ENCODE measurements around the gene KIAA1755. TPM values are rescaled to one million over a fixed set of nuclear protein-coding genes. Genes with fewer than 3 reads are reported as not detected.
"Not testable (repeated sequence)": the region's sequence is repeated elsewhere in the genome, so short reads cannot be mapped to it uniquely, and the experiment has no call there.

Gene KIAA1755
- polyA plus RNA-seq, 6 donors from 2014 or later = not detected

DNA sequence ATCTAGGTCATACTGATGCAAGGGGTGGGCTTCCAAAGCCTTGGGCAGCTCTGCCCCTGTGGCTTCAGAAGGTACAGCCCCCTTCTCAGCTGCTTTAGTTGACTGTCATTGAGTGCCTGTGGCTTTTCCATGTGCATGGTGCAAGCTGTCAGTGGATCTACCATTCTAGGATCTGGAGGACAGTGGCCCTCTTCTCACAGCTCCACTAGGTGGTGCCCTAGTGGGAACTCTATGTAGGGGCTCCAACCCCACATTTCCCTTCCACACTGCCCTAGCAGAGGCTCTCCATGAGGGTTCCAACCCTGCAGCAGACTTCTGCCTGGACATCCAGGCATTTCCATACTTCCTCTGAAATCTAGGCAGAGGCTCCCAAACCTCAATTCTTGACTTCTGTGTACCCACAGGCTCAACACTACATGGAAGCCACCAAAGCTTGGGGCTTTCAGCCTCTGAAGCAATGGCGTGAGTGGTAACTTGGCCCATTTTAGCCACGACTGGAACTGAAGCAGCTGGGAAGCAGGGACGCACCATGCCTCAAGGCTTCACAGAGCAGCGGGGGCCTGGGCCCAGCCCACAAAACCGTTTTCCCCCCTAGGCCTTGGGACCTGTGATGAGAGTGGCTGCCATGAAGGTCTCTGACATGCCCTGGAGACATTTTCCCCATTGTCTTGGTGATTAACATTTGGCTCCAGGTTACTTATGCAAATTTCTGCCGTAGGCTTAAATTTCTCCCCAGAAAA is 20.8 kb upstream of the KIAA1755 start:
- H3K27ac Mint-ChIP-seq, H3K9me3 Mint-ChIP-seq: not testable (repeated sequence)

GRCh38 chr20:38278763-38279162 is 18.2 kb upstream of the KIAA1755 start:
- Mint-ChIP-seq H3K4me1 (no peaks in the 10 kb centered on the region), H3K9me3 (no peaks in the 10 kb centered on the region), H3K36me3 (no peaks in the 10 kb centered on the region), H3K27ac (peak overlapping the region in 1 of 6 donors; percentile 59), H3K27me3 (peaks cover 8 to 21% (median 19%) of the 10 kb centered on the region in 3 donors), H3K4me3 (no peak overlapping the region)
- DNase-seq = no peak
- no peak for ATAC-seq (ENCODE audit: low read depth in 2 of 2)

More for the DNA sequence above, 20.8 kb upstream of the KIAA1755 start:
- peaks cover 14 to 24% (median 19%) of the 10 kb centered on the region in 3 donors for H3K27me3 Mint-ChIP-seq
- not testable (repeated sequence) for DNase-seq; H3K36me3 Mint-ChIP-seq; ATAC-seq (ENCODE audit: low read depth in 2 of 2); H3K4me3 Mint-ChIP-seq; H3K4me1 Mint-ChIP-seq

DNA sequence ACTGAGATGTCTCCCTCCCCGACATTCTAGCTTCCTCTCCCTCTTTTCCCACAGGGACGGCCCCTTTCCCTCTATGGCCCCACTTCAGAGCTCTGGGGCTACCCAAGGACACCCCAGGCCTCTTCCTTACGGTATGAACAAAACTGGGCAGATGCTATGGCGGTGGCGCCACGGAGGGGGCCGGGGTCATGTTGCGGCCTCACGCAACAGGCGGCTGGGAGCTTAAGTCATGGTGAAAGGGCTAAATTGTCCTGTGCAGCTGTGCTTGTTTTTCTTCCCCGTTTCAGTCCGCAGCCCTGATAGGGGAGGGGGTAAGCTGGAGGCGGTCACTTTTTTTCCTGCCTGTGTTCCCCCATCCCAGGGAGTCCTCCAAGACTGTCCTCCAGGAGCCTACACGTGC is 17.6 kb upstream of the KIAA1755 start:
- H3K9me3 Mint-ChIP-seq = no peaks in the 10 kb centered on the region
- H3K27ac Mint-ChIP-seq = peak overlapping the region in 2 of 6 donors; percentile 16 to 91
- ATAC-seq (ENCODE audit: low read depth in 2 of 2) (no peak), DNase-seq (no peak)
- H3K36me3 Mint-ChIP-seq = no peaks in the 10 kb centered on the region
- H3K27me3 Mint-ChIP-seq = peaks cover 2 to 16% (median 12%) of the 10 kb centered on the region in 3 donors
- H3K4me3 Mint-ChIP-seq = no peak overlapping the region
- no peaks in the 10 kb centered on the region for H3K4me1 Mint-ChIP-seq

- peaks cover 0 to 19% (median 10%) of the 10 kb centered on the region in 3 donors for H3K27me3 Mint-ChIP-seq
- H3K4me3 Mint-ChIP-seq = no peak overlapping the region
- H3K4me1 Mint-ChIP-seq = no peaks in the 10 kb centered on the region
- DNase-seq (no peak), ATAC-seq (ENCODE audit: low read depth in 2 of 2) (no peak)
- no peaks in the 10 kb centered on the region for H3K36me3 Mint-ChIP-seq
- peak overlapping the region in 2 of 6 donors; percentile 16 to 91 for H3K27ac Mint-ChIP-seq
- no peaks in the 10 kb centered on the region for H3K9me3 Mint-ChIP-seq
These were observed 17.2 kb upstream of the KIAA1755 start for GRCh38 chr20:38277691-38278090.

- ATAC-seq (ENCODE audit: low read depth in 2 of 2) = no peak
- no peak overlapping the region for H3K27ac Mint-ChIP-seq
- H3K27me3 Mint-ChIP-seq = peaks cover 0 to 21% (median 10%) of the 10 kb centered on the region in 3 donors
These were observed 16.8 kb upstream of the KIAA1755 start for GRCh38 chr20:38277285-38277684.

DNA sequence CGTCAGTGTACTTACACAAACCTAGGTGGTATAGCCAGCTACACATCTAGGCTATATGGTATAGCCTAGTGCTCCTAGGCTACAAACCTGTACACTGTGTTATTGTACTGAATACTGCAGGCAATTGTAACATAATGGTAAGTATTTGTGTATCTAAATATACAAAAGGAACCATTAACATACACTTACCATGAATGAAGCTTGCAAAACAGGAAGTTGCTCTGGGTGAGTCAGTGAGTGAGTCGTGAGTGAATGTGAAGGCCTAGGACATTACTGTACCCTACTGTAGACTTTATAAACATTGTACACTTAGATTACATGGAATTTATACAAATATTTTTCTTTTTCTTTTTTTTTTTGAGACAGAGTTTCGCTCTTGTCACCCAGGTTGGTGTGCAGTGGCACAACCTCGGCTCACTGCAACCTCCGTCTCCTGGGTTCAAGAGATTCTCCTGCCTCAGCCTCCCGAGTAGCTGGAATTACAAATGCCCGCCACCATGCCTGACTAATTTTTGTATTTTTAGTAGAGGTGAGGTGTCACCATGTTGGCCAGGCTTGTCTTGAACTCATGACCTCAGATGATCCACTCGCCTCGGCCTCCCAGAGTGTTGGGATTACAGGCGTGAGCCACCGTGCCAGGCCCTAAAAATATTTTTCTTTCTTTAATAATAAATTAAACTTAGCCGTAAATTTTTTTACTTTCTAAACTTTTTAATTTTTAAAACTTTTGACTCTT is 15.4 kb upstream of the KIAA1755 start:
- H3K4me3 Mint-ChIP-seq = no peak overlapping the region
- DNase-seq (no peak), ATAC-seq (ENCODE audit: low read depth in 2 of 2) (no peak)
- H3K27ac Mint-ChIP-seq = peak overlapping the region in 1 of 6 donors; percentile 11
- peaks cover 9 to 18% (median 18%) of the 10 kb centered on the region in 3 donors for H3K27me3 Mint-ChIP-seq
- H3K36me3 Mint-ChIP-seq = no peaks in the 10 kb centered on the region
- no peaks in the 10 kb centered on the region for H3K4me1 Mint-ChIP-seq
- H3K9me3 Mint-ChIP-seq = no peaks in the 10 kb centered on the region

More at GRCh38 chr20:38277285-38277684, 16.8 kb upstream of the KIAA1755 start:
- Mint-ChIP-seq H3K4me1 (no peaks in the 10 kb centered on the region), H3K9me3 (no peaks in the 10 kb centered on the region), H3K4me3 (no peak overlapping the region), H3K36me3 (no peaks in the 10 kb centered on the region)
- no peak for DNase-seq

- H3K27me3 Mint-ChIP-seq = peaks cover 20 to 36% (median 29%) of the 10 kb centered on the region in 3 donors
- no peak overlapping the region for H3K27ac Mint-ChIP-seq
- no peak overlapping the region for H3K4me3 Mint-ChIP-seq
- ATAC-seq (ENCODE audit: low read depth in 2 of 2) (no peak), DNase-seq (no peak)
- no peaks in the 10 kb centered on the region for H3K4me1 Mint-ChIP-seq
- H3K9me3 Mint-ChIP-seq = peaks cover 0 to 7% (median 5%) of the 10 kb centered on the region in 7 donors
- no peaks in the 10 kb centered on the region for H3K36me3 Mint-ChIP-seq
These were observed 12.4 kb upstream of the KIAA1755 start for GRCh38 chr20:38272961-38273360.

DNA sequence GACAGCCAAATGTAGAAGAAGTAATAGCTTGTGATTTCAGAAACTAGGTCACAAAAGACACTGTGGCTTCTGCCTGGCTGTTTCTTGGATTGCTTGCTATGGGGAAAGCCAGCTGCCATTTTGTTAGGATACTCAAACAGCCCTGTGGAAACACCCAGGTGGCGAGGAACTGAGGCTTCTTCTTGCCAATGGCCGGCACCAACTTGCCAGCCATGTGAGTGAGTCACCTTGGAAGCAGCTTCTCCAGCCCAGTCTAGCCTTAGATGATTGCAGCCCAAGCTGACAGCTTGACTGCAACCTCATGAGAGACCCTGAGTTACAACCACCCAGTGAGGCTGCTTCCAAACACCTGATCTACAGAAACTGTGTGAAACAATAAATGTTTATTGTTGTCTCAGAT is 11.9 kb upstream of the KIAA1755 start:
- no peak for ATAC-seq (ENCODE audit: low read depth in 2 of 2)
- peaks cover 20 to 37% (median 28%) of the 10 kb centered on the region in 3 donors for H3K27me3 Mint-ChIP-seq

DNA sequence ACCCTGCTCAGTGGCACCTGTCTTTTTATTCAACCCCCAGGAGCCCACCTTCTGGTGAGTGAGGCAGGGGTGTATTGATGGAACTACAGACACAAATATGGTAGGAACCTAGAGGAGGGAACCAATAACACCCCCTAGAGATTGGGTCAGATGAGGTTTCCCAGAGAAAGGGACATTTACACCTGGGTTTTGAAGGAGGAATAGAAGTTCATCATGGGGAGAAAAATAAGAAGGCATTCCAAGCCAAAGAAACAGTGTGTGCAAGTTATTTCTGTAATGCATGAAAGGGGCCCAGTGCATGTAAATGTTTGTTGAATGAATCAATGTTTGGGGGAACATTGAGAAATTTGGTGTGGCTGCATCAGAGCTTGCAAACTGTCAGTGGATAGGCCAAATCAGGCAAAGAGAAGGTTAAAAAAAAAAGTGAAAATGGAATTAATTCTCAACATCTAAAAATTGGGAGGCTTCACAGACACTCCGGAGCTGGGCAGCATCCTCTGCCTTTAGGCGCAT is 11.1 kb upstream of the KIAA1755 start:
- H3K27me3 Mint-ChIP-seq = peaks cover 20 to 37% (median 29%) of the 10 kb centered on the region in 3 donors
- peaks cover 0 to 7% (median 5%) of the 10 kb centered on the region in 7 donors for H3K9me3 Mint-ChIP-seq
- ATAC-seq (ENCODE audit: low read depth in 2 of 2) (no peak), DNase-seq (no peak)
- no peak overlapping the region for H3K4me3 Mint-ChIP-seq
- no peaks in the 10 kb centered on the region for H3K4me1 Mint-ChIP-seq
- no peaks in the 10 kb centered on the region for H3K36me3 Mint-ChIP-seq
- peak overlapping the region in 2 of 6 donors; percentile 47 to 72 for H3K27ac Mint-ChIP-seq

More for the DNA sequence above, 11.9 kb upstream of the KIAA1755 start:
- no peaks in the 10 kb centered on the region for H3K4me1 Mint-ChIP-seq
- DNase-seq = no peak
- no peak overlapping the region for H3K27ac Mint-ChIP-seq
- no peaks in the 10 kb centered on the region for H3K36me3 Mint-ChIP-seq
- no peak overlapping the region for H3K4me3 Mint-ChIP-seq
- H3K9me3 Mint-ChIP-seq = peaks cover 0 to 7% (median 5%) of the 10 kb centered on the region in 7 donors

- H3K4me3 Mint-ChIP-seq = no peak overlapping the region
- H3K4me1 Mint-ChIP-seq = no peaks in the 10 kb centered on the region
- H3K27me3 Mint-ChIP-seq = peaks cover 20 to 37% (median 35%) of the 10 kb centered on the region in 3 donors
- H3K27ac Mint-ChIP-seq = peak overlapping the region in 1 of 6 donors; percentile 47
- DNase-seq (no peak), ATAC-seq (ENCODE audit: low read depth in 2 of 2) (no peak)
- H3K9me3 Mint-ChIP-seq = peaks cover 0 to 7% (median 5%) of the 10 kb centered on the region in 7 donors
- H3K36me3 Mint-ChIP-seq = no peaks in the 10 kb centered on the region
These were observed 10.5 kb upstream of the KIAA1755 start for GRCh38 chr20:38270869-38271605.

DNA sequence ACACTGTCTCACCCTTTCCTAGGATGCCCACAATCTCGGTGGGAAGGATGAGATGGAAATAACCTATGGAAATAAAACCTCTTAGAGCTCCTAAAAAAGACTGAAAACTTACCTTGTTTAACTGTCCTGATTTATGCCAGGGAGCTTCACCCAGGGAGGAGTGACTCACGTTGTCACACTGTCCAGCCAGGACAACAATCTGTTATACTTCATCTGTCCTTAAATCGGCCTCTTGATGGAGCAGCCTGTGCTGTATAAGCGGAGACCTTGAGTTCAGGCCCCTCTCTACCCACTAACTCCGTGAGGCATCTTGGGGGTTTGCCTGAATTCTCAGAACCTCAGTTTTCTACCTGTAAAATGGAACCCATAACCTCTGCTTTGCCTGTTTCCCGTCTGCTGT is 9.2 kb upstream of the KIAA1755 start:
- Mint-ChIP-seq H3K9me3 (peaks cover 0 to 9% (median 5%) of the 10 kb centered on the region in 7 donors), H3K4me1 (no peaks in the 10 kb centered on the region), H3K27me3 (peaks cover 22 to 46% (median 37%) of the 10 kb centered on the region in 3 donors), H3K27ac (no peak overlapping the region), H3K36me3 (no peaks in the 10 kb centered on the region), H3K4me3 (no peak overlapping the region)
- DNase-seq = no peak
- no peak for ATAC-seq (ENCODE audit: low read depth in 2 of 2)

GRCh38 chr20:38269040-38269439 is 8.5 kb upstream of the KIAA1755 start:
- Mint-ChIP-seq H3K27me3 (peaks cover 29 to 53% (median 44%) of the 10 kb centered on the region in 3 donors), H3K36me3 (no peaks in the 10 kb centered on the region), H3K4me1 (no peaks in the 10 kb centered on the region), H3K9me3 (peaks cover 0 to 9% (median 5%) of the 10 kb centered on the region in 7 donors), H3K27ac (no peak overlapping the region), H3K4me3 (no peak overlapping the region)
- DNase-seq (no peak), ATAC-seq (ENCODE audit: low read depth in 2 of 2) (no peak)

- no peak for DNase-seq
- Mint-ChIP-seq H3K27ac (no peak overlapping the region), H3K9me3 (peaks cover 0 to 9% (median 5%) of the 10 kb centered on the region in 7 donors), H3K27me3 (peaks cover 36 to 61% (median 53%) of the 10 kb centered on the region in 3 donors), H3K4me3 (no peak overlapping the region), H3K36me3 (no peaks in the 10 kb centered on the region), H3K4me1 (no peaks in the 10 kb centered on the region)
- ATAC-seq (ENCODE audit: low read depth in 2 of 2) = no peak
These were observed 7.5 kb upstream of the KIAA1755 start for GRCh38 chr20:38267901-38268514.

Measured in naive B cell (primary cell).